Activated T-cell treated with anti-CD3 and anti-CD28 coated beads for 24 hours (primary cell): ENCODE measurements around the gene MAPK1.
"Not testable (repeated sequence)": the region's sequence is repeated elsewhere in the genome, so short reads cannot be mapped to it uniquely, and the experiment has no call there.

Experiments
- DNase-seq: peaks from one replicate; pipeline ENCODE4 v3.0.0-alpha.2; 2020; ENCODE audit warnings: low read depth

Gene MAPK1

GRCh38 chr22:21725956-21726649 lies 141.3 kb downstream of the MAPK1 start:
- no peak for DNase-seq

GRCh38 chr22:21724496-21724895 lies 142.9 kb downstream of the MAPK1 start:
- DNase-seq = not testable (repeated sequence)

- not testable (repeated sequence) for DNase-seq
Measured at GRCh38 chr22:21721195-21721852, 146.1 kb downstream of the MAPK1 start.

- DNase-seq = not testable (repeated sequence)
Measured at GRCh38 chr22:21720191-21720859, 147.1 kb downstream of the MAPK1 start.

GRCh38 chr22:21719024-21719423 lies 148.4 kb downstream of the MAPK1 start:
- DNase-seq = no peak

- no peak for DNase-seq
Measured at GRCh38 chr22:21718499-21718898, 148.9 kb downstream of the MAPK1 start.

GRCh38 chr22:21716395-21717122 lies 150.9 kb downstream of the MAPK1 start:
- not testable (repeated sequence) for DNase-seq

GRCh38 chr22:21714786-21715185 lies 152.7 kb downstream of the MAPK1 start:
- no peak for DNase-seq

- DNase-seq = no peak
Measured at GRCh38 chr22:21714059-21714770, 153.2 kb downstream of the MAPK1 start.

- no peak for DNase-seq
Measured at GRCh38 chr22:21713428-21714058, 153.9 kb downstream of the MAPK1 start.

GRCh38 chr22:21712751-21713427 lies 154.6 kb downstream of the MAPK1 start:
- peak; percentile 45 for DNase-seq

- no peak for DNase-seq
Measured at GRCh38 chr22:21711851-21712250, 155.6 kb downstream of the MAPK1 start.

GRCh38 chr22:21710156-21710555 lies 157.3 kb downstream of the MAPK1 start:
- DNase-seq = no peak

GRCh38 chr22:21709688-21710087 lies 157.8 kb downstream of the MAPK1 start:
- no peak for DNase-seq

GRCh38 chr22:21708960-21709359 lies 158.5 kb downstream of the MAPK1 start:
- no peak for DNase-seq

- no peak for DNase-seq
Measured at GRCh38 chr22:21707677-21708076, 159.8 kb downstream of the MAPK1 start.
